ENCODE data around the gene LRP1-AS.
A peak's percentile ranks its signal among the peaks of the same experiment; 100 is the strongest.

Gene LRP1-AS

GRCh38 chr12:57146961-57147944, at the start of gene LRP1-AS:
Gene LRP1-AS, minus strand, starts transcription at chr12:57147619.
- no peak for DNase-seq (ENCODE audit: low read depth)

GRCh38 chr12:57196956-57197355, 49.5 kb upstream of the LRP1-AS start:
- no peak for DNase-seq (ENCODE audit: low read depth)

- no peak for DNase-seq (ENCODE audit: low read depth)
Measured at GRCh38 chr12:57196439-57196838, 49.0 kb upstream of the LRP1-AS start.

GRCh38 chr12:57195611-57196371, 48.4 kb upstream of the LRP1-AS start:
- no peak for DNase-seq (ENCODE audit: low read depth)

GRCh38 chr12:57195186-57195585, 47.8 kb upstream of the LRP1-AS start:
- DNase-seq (ENCODE audit: low read depth), result no peak

- DNase-seq (ENCODE audit: low read depth), result no peak
Measured at GRCh38 chr12:57194253-57194652, 46.8 kb upstream of the LRP1-AS start.

- DNase-seq (ENCODE audit: low read depth), result no peak
Measured at GRCh38 chr12:57193706-57194245, 46.4 kb upstream of the LRP1-AS start.

- no peak for DNase-seq (ENCODE audit: low read depth)
Measured at GRCh38 chr12:57192920-57193319, 45.5 kb upstream of the LRP1-AS start.

- no peak for DNase-seq (ENCODE audit: low read depth)
Measured at GRCh38 chr12:57191410-57191809, 44.0 kb upstream of the LRP1-AS start.

GRCh38 chr12:57190821-57191220, 43.4 kb upstream of the LRP1-AS start:
- no peak for DNase-seq (ENCODE audit: low read depth)

GRCh38 chr12:57190037-57190436, 42.6 kb upstream of the LRP1-AS start:
- no peak for DNase-seq (ENCODE audit: low read depth)

GRCh38 chr12:57188090-57188425, 40.6 kb upstream of the LRP1-AS start:
- DNase-seq (ENCODE audit: low read depth), result no peak

GRCh38 chr12:57187222-57188089, 40.0 kb upstream of the LRP1-AS start:
- DNase-seq (ENCODE audit: low read depth), result no peak

- no peak for DNase-seq (ENCODE audit: low read depth)
Measured at GRCh38 chr12:57185906-57186508, 38.6 kb upstream of the LRP1-AS start.

- DNase-seq (ENCODE audit: low read depth), result no peak
Measured at GRCh38 chr12:57185403-57185802, 38.0 kb upstream of the LRP1-AS start.

GRCh38 chr12:57183939-57184725, 36.7 kb upstream of the LRP1-AS start:
- no peak for DNase-seq (ENCODE audit: low read depth)

- DNase-seq (ENCODE audit: low read depth), result peak; percentile 63
Measured at GRCh38 chr12:57182918-57183575, 35.6 kb upstream of the LRP1-AS start.

GRCh38 chr12:57181561-57182155, 34.2 kb upstream of the LRP1-AS start:
- no peak for DNase-seq (ENCODE audit: low read depth)

- no peak for DNase-seq (ENCODE audit: low read depth)
Measured at GRCh38 chr12:57181072-57181471, 33.7 kb upstream of the LRP1-AS start.

All from activated T-helper 1 cell treated with Interleukin-2 at 50 U/mL for 16 hours (primary cell).